Measurements from ENCODE around the gene ANXA6. TPM values are rescaled to one million over a fixed set of nuclear protein-coding genes. Genes with fewer than 3 reads are reported as not detected.

The ANXA6 gene
- total and polyA plus RNA-seq, 2 of the 4 experiments (the other 2 are of a cell fraction), result 355 to 610 TPM

DNA sequence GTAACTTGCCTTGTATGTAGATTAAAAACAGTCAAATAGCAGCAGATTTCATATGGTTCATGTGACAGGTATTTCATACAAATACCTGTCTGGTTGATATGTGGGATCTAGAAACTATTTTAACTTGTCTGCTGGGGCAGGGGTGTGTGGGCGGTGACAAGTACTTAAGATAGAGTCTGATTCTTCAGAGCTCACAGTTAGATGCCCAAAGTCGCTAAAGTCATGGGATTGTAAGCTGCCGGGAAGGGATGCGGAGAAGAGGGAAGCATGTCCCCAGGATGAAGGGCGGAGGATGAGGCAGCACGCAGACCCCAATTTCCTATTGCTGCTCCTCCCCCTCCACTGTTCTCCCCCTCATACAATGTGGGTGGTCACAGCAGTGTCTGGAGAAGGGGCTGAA, 13.3 kb downstream of the ANXA6 start:
- in situ Hi-C loops (cut with MboI; ENCODE audit: low sequenced_read_pairs), result loop anchor here (10.0 kb wide), 1 partner anchor 601 kb away; no protein-coding TSS in a partner anchor

More for the DNA sequence above, 13.3 kb downstream of the ANXA6 start:
- dilution Hi-C loops (cut with HindIII; ENCODE audit: low sequenced_read_pairs, unreplicated experiment), result no loop called here
- ChIA-PET POLR2A (ENCODE audit: unreplicated experiment) (no interaction called here), CTCF (interaction anchor here (1.3 kb wide), 1 partner anchor 96 kb away, joined by 3 read pairs; no protein-coding TSS in a partner anchor)
- Histone ChIP-seq H2BK15ac (ENCODE audit: low read depth, low read length) (no peak overlapping the region), H2BK120ac (ENCODE audit: low read depth, low read length) (no peak overlapping the region), H3K36me3 (ENCODE audit: control insufficient read depth, insufficient read depth, low read length) (peaks cover 79% of the 10 kb centered on the region), H3K56ac (ENCODE audit: extremely low read depth, insufficient read depth, low read length) (no peak overlapping the region), H3K79me1 (ENCODE audit: low read depth in 1 of 2, low read length in 2 of 2) (peaks cover 58 to 99% of the 10 kb centered on the region in 2 experiments), H2BK20ac (ENCODE audit: low read depth, low read length) (no peak overlapping the region), H3K27ac (ENCODE audit: insufficient read depth, low read length) (no peak overlapping the region), H2AK9ac (replicated peaks; ENCODE audit: low read depth, low read length, poor library complexity) (no peak overlapping the region), H2BK5ac (ENCODE audit: low read depth, low read length, poor library complexity, severe bottlenecking) (no peak overlapping the region), H3K4me3 (ENCODE audit: insufficient read depth, low read depth, low read length) (no peak overlapping the region), H2AK5ac (ENCODE audit: low read depth, low read length) (no peak overlapping the region), H3K4me2 (ENCODE audit: low read depth, low read length) (no peak overlapping the region), H4K8ac (ENCODE audit: low read depth in 2 of 2, low read length in 2 of 2) (no peak overlapping the region), H3K27me3 (ENCODE audit: control insufficient read depth, insufficient read depth, low read length) (no peaks in the 10 kb centered on the region), H4K5ac (ENCODE audit: low read depth, low read length) (no peak overlapping the region), H2AFZ (replicated peaks; ENCODE audit: low read length, poor library complexity) (no peak overlapping the region), H3K9me3 (ENCODE audit: control insufficient read depth, insufficient read depth, low read length) (no peaks in the 10 kb centered on the region), H3K9ac (ENCODE audit: low read depth, low read length) (no peak overlapping the region), H3K23ac (ENCODE audit: low read depth, low read length) (peak overlapping the region; percentile 16; the same call in 1 of the 2 replicates), H3K14ac (replicated peaks; ENCODE audit: low read depth, low read length) (no peak overlapping the region), H4K20me1 (ENCODE audit: insufficient read depth, low read length) (peaks cover 100% of the 10 kb centered on the region), H4K91ac (ENCODE audit: insufficient read depth, low read depth, low read length) (no peak overlapping the region), H3K4me1 (ENCODE audit: control insufficient read depth, insufficient read depth, low read length) (peaks cover 2% of the 10 kb centered on the region; the same call in 1 of the 2 replicates), H3K18ac (ENCODE audit: low read depth, low read length) (no peak overlapping the region), H3K4ac (ENCODE audit: low read depth, low read length) (no peak overlapping the region), H3K9me1 (ENCODE audit: insufficient read depth, low read length) (peaks cover 48% of the 10 kb centered on the region)
- no TSS peak for BruUV-seq (replicated peaks)
- 100% methylated on average over 1 of the region's 6 CpGs; no CpG with 5 or more reads in 1 of the 2 experiments for WGBS, 2 experiments (ENCODE audit: extremely low coverage in 2 of 2, insufficient read length in 1 of 2)
- intact Hi-C loops (cut with micrococcal nuclease), result no loop called here
- ATAC-seq (ENCODE audit: low read depth) (no peak), DNase-seq (no peak)
- TF ChIP-seq, protein P1, sequence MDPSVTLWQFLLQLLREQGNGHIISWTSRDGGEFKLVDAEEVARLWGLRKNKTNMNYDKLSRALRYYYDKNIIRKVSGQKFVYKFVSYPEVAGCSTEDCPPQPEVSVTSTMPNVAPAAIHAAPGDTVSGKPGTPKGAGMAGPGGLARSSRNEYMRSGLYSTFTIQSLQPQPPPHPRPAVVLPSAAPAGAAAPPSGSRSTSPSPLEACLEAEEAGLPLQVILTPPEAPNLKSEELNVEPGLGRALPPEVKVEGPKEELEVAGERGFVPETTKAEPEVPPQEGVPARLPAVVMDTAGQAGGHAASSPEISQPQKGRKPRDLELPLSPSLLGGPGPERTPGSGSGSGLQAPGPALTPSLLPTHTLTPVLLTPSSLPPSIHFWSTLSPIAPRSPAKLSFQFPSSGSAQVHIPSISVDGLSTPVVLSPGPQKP (IDR thresholded peaks at IDR 0.05; ENCODE audit: borderline replicate concordance, low read depth, low read length), result no peak
- TF ChIP-seq CEBPB (IDR thresholded peaks at IDR 0.05; ENCODE audit: low read depth, low read length) (no peak), MAZ (IDR thresholded peaks at IDR 0.05; ENCODE audit: borderline replicate concordance, low read depth, low read length) (no peak), FOS (IDR thresholded peaks at IDR 0.05; ENCODE audit: low read depth, low read length) (no peak), RAD21 (IDR thresholded peaks at IDR 0.05; ENCODE audit: low read length) (no peak), NFE2L2 (IDR thresholded peaks at IDR 0.05; ENCODE audit: low read depth, low read length) (no peak), SMC3 (IDR thresholded peaks at IDR 0.05; ENCODE audit: low read depth, low read length) (no peak), MXI1 (IDR thresholded peaks at IDR 0.05; ENCODE audit: borderline replicate concordance, low read depth, low read length) (no peak), POLR2A (IDR thresholded peaks at IDR 0.05; ENCODE audit: low read depth, low read length) (no peak), CHD1 (IDR thresholded peaks at IDR 0.05; ENCODE audit: low read depth, low read length) (no peak), MAFK (IDR thresholded peaks at IDR 0.05; ENCODE audit: low read depth, low read length) (no peak), BHLHE40 (IDR thresholded peaks at IDR 0.05; ENCODE audit: low read depth, low read length) (no peak), RCOR1 (IDR thresholded peaks at IDR 0.05; ENCODE audit: insufficient replicate concordance, low read length) (no peak), RFX5 (IDR thresholded peaks at IDR 0.05; ENCODE audit: low read depth, low read length) (no peak)
- TF ChIP-seq, protein P2, sequence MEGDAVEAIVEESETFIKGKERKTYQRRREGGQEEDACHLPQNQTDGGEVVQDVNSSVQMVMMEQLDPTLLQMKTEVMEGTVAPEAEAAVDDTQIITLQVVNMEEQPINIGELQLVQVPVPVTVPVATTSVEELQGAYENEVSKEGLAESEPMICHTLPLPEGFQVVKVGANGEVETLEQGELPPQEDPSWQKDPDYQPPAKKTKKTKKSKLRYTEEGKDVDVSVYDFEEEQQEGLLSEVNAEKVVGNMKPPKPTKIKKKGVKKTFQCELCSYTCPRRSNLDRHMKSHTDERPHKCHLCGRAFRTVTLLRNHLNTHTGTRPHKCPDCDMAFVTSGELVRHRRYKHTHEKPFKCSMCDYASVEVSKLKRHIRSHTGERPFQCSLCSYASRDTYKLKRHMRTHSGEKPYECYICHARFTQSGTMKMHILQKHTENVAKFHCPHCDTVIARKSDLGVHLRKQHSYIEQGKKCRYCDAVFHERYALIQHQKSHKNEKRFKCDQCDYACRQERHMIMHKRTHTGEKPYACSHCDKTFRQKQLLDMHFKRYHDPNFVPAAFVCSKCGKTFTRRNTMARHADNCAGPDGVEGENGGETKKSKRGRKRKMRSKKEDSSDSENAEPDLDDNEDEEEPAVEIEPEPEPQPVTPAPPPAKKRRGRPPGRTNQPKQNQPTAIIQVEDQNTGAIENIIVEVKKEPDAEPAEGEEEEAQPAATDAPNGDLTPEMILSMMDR (conservative IDR thresholded peaks at IDR 0.05; ENCODE audit: low read depth, low read length), result no peak

Data from IMR-90 (cell line).